HCT116 (cell line): ENCODE data around the gene KIF26B. TPM values are rescaled to one million over a fixed set of nuclear protein-coding genes. Genes with fewer than 3 reads are reported as not detected.

Source experiments
- ATAC-seq: fragments of 200-7000 bp; cut with Tn5 transposase; 2 replicates; pipeline ENCODE4 v1.9.1; 2020; ENCODE audit warnings: mild to moderate bottlenecking, moderate library complexity
- BruUV-seq: library from RNA; stranded (reverse); fragments of 400-500 nt; replicated peaks from 2 replicates; lab custom pipeline; 2021; lab: Mats Ljungman, UMichigan
- CTCF ChIA-PET: fragments of 300-600 bp; sonication (Branson Sonifier 250); formaldehyde crosslinking; loops from one replicate; lab custom pipeline; 2021; ENCODE audit warnings: antibody characterized with exemption; lab: Charles Lee
- POLR2A ChIA-PET: fragments of 300-600, 350-600 bp; sonication (Branson Sonifier 250); formaldehyde crosslinking; loops from one replicate; lab custom pipeline; 2021; ENCODE audit warnings: antibody characterized with exemption; lab: Charles Lee
- RAD21 ChIA-PET, 2 experiments: fragments of 300-600 bp; sonication (Branson Sonifier 250); formaldehyde crosslinking; loops; one replicate each; lab custom pipeline; 2023; ENCODE audit warnings: low total read pairs in 2 of 2; ENCODE audit not compliant: uncharacterized antibody in 2 of 2, unreplicated experiment in 2 of 2, low non-redundant PET in 1 of 2; lab: Charles Lee
- DNase-seq: peaks from one replicate; pipeline ENCODE4 v3.0.0-alpha.2; 2010; ENCODE audit warnings: low read depth, low spot score
- H2AFZ ChIP-seq: fragments of 200-600 bp; shearing (Covaris generic), sonication (generic); 2 replicates; pipeline ENCODE4 v1.6.1; 2017; ENCODE audit warnings: low read depth, mixed run types, mixed read lengths, antibody characterized with exemption, low read length; ENCODE audit not compliant: poor library complexity, severe bottlenecking
- H3K27ac ChIP-seq: 2 replicates; pipeline ENCODE4 v1.5.1; 2012; ENCODE audit warnings: low read depth, low read length
- H3K27me3 ChIP-seq: fragments of 200-600 bp; sonication (generic); 2 replicates; pipeline ENCODE4 v1.6.1; 2016; ENCODE audit warnings: mixed run types, low read length, mixed read lengths; ENCODE audit not compliant: insufficient read depth
- H3K36me3 ChIP-seq, 2 experiments: fragments of 200-500 bp in 1 of 2; fragments of 200-600 bp in 1 of 2; sonication (Bioruptor generic) in 1 of 2; sonication (generic) in 1 of 2; 2 replicates each; pipeline versions ENCODE4 v1.5.1 to v1.6.1; 2014 to 2016; ENCODE audit warnings: low read length in 2 of 2, inconsistent platforms in 1 of 2, mixed read lengths in 1 of 2, mixed run types in 1 of 2; ENCODE audit not compliant: insufficient read depth in 2 of 2, control insufficient read depth in 1 of 2
- H3K4me1 ChIP-seq, 2 experiments: fragments of 200-600 bp in 1 of 2; sonication (generic) in 1 of 2; 2 replicates each; pipeline versions ENCODE4 v1.5.1 to v1.6.1; 2012 to 2017; ENCODE audit warnings: low read length in 2 of 2, inconsistent platforms in 1 of 2, mild to moderate bottlenecking in 1 of 2, mixed read lengths in 1 of 2, mixed run types in 1 of 2, moderate library complexity in 1 of 2; ENCODE audit not compliant: insufficient read depth in 2 of 2, control insufficient read depth in 1 of 2
- H3K4me2 ChIP-seq: fragments of 200-600 bp; sonication (generic); 2 replicates; pipeline ENCODE4 v1.6.1; 2017; ENCODE audit warnings: mixed run types, low read length, mixed read lengths
- H3K4me3 ChIP-seq, 2 experiments: fragments of 200-600 bp in 1 of 2; sonication (generic) in 1 of 2; replicated peaks in 1 of 2; 2 replicates each; pipeline ENCODE4 v1.5.1; 2011 to 2016; ENCODE audit warnings: low read length in 2 of 2, control low read depth in 1 of 2, low read depth in 1 of 2, mild to moderate bottlenecking in 1 of 2, mixed read lengths in 1 of 2, mixed run types in 1 of 2
- H3K79me2 ChIP-seq: fragments of 200-600 bp; sonication (generic); 2 replicates; pipeline ENCODE4 v1.6.1; 2017; ENCODE audit warnings: mild to moderate bottlenecking, mixed run types, low read length, moderate library complexity, mixed read lengths; ENCODE audit not compliant: insufficient read depth
- H3K9ac ChIP-seq: fragments of 200-600 bp; sonication (generic); 2 replicates; pipeline ENCODE4 v1.6.1; 2016; ENCODE audit warnings: low read length, mixed read lengths
- H3K9me2 ChIP-seq: fragments of 200-600 bp; sonication (generic), shearing (Covaris generic); 2 replicates; pipeline ENCODE4 v1.6.1; 2017; ENCODE audit warnings: mixed run types, mild to moderate bottlenecking, moderate library complexity; ENCODE audit not compliant: insufficient read depth
- H3K9me3 ChIP-seq, 2 experiments: fragments of 200-500 bp in 1 of 2; fragments of 200-600 bp in 1 of 2; sonication (Bioruptor generic) in 1 of 2; sonication (generic) in 1 of 2; 2 replicates each; pipeline ENCODE4 v1.6.1; 2014 to 2017; ENCODE audit warnings: low read length in 2 of 2, mixed read lengths in 2 of 2, inconsistent platforms in 1 of 2, low read depth in 1 of 2, mild to moderate bottlenecking in 1 of 2, mixed run types in 1 of 2, moderate library complexity in 1 of 2; ENCODE audit not compliant: control insufficient read depth in 1 of 2, insufficient read depth in 1 of 2
- H4K20me1 ChIP-seq: fragments of 200-600 bp; sonication (generic), shearing (Covaris generic); 2 replicates; pipeline ENCODE4 v1.6.1; 2017; ENCODE audit warnings: mixed run types, mild to moderate bottlenecking, moderate library complexity; ENCODE audit not compliant: insufficient read depth
- CEBPB ChIP-seq: IDR thresholded peaks from 2 replicates; pipeline ENCODE4 v1.6.1; 2012; ENCODE audit warnings: low read depth
- EGR1 ChIP-seq: IDR thresholded peaks from 2 replicates; pipeline ENCODE4 v1.6.1; 2012; ENCODE audit warnings: low read depth
- EZH2phosphoT487 ChIP-seq: fragments of 200-600 bp; IDR thresholded peaks from 2 replicates; pipeline ENCODE4 v1.6.1; 2018; ENCODE audit warnings: antibody characterized with exemption, borderline replicate concordance
- JUND ChIP-seq: IDR thresholded peaks from 2 replicates; pipeline ENCODE4 v1.6.1; 2012
- POLR2A ChIP-seq: IDR thresholded peaks from 2 replicates; pipeline ENCODE4 v1.7.0; 2011; ENCODE audit warnings: borderline replicate concordance; ENCODE audit not compliant: insufficient read depth, insufficient read length; ENCODE audit errors: extremely low read depth
- RAD21 ChIP-seq: IDR thresholded peaks from 2 replicates; pipeline ENCODE4 v1.6.1; 2012; ENCODE audit warnings: low read depth, mild to moderate bottlenecking
- SRF ChIP-seq: IDR thresholded peaks from 2 replicates; pipeline ENCODE4 v1.6.1; 2012; ENCODE audit warnings: low read depth
- TCF7L2 ChIP-seq: IDR thresholded peaks from 2 replicates; pipeline ENCODE4 v1.7.0; 2011; ENCODE audit warnings: borderline replicate concordance, inconsistent platforms; ENCODE audit not compliant: insufficient read depth, insufficient read length; ENCODE audit errors: extremely low read depth
- YY1 ChIP-seq: IDR thresholded peaks from 2 replicates; pipeline ENCODE4 v1.6.1; 2011; ENCODE audit warnings: low read length, low read depth, moderate library complexity, mild to moderate bottlenecking; ENCODE audit not compliant: insufficient replicate concordance; ENCODE audit errors: extremely low read depth
- ZFX ChIP-seq: fragments of 450-650 bp; IDR thresholded peaks from 2 replicates; pipeline ENCODE4 v1.6.1; 2017
- intact Hi-C: fragments of 100-400 bp; cut with micrococcal nuclease; formaldehyde crosslinking; loops from 2 replicates; pipeline ENCODE4 v1.10.0; 2022
- total RNA-seq: library from RNA; stranded (reverse); gene quantifications from one replicate; pipeline ENCODE4 v1.2.1, GENCODE V29; 2021; ENCODE audit not compliant: unreplicated experiment
- TF ChIP-seq, protein P1 (sequence below): IDR thresholded peaks from 2 replicates; pipeline ENCODE4 v1.6.1; 2012
- TF ChIP-seq, protein P2 (sequence below): IDR thresholded peaks from 2 replicates; pipeline ENCODE4 v1.6.1; 2012
- TF ChIP-seq, protein P3 (sequence below): IDR thresholded peaks from 2 replicates; pipeline ENCODE4 v1.6.1; 2011; ENCODE audit warnings: mild to moderate bottlenecking, low read length, moderate library complexity; ENCODE audit not compliant: insufficient replicate concordance; ENCODE audit errors: extremely low read depth
- TF ChIP-seq, protein P4 (sequence below), 3 experiments: fragments of 200-600 bp in 1 of 3; sonication (generic) in 1 of 3; IDR thresholded peaks in 2 of 3; conservative IDR thresholded peaks in 1 of 3; 2 replicates each; pipeline ENCODE4 v1.5.1; 2012 to 2017; ENCODE audit warnings: low read depth in 2 of 3, low read length in 2 of 3, antibody characterized with exemption in 1 of 3, borderline replicate concordance in 1 of 3, control low read depth in 1 of 3, mild to moderate bottlenecking in 1 of 3, mixed read lengths in 1 of 3, mixed run types in 1 of 3, moderate library complexity in 1 of 3; ENCODE audit not compliant: insufficient read depth in 1 of 3

The KIF26B gene
- total RNA-seq, 1 experiment from 2014 or later = 0.49 TPM

DNA sequence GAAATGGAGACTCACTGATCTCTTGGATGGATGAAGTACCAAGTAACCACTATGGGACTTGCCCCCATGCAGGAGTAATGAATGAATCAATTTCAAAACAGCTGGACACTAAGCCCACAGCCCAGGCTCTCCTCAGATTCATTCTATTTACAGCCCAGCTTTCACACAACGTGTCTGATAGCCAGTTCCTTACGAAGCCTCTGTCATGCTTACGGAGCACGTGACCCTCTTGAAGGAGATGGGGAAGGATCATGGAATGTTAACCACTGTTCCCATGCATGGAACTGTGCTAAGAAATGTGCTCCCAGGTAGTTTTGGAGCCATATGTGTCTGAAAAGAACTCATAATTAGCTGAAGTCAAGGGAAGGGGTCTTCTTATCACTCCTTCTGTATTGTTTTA is 124.1 kb downstream of the KIF26B start:
- Histone ChIP-seq H3K4me3 (no peak overlapping the region), H3K27me3 (0 out of 2 replicates have a peak, but pooled peaks cover under 1% of the 10 kb centered on the region), H3K4me1 (no peaks in the 10 kb centered on the region), H4K20me1 (no peaks in the 10 kb centered on the region), H2AFZ (no peak overlapping the region), H3K9me3 (no peaks in the 10 kb centered on the region), H3K9me2 (no peaks in the 10 kb centered on the region), H3K79me2 (no peaks in the 10 kb centered on the region), H3K9ac (no peak overlapping the region), H3K27ac (no peak overlapping the region), H3K4me2 (no peak overlapping the region), H3K36me3 (no peaks in the 10 kb centered on the region)
- DNase-seq (no peak), ATAC-seq (no peak)
- BruUV-seq = no TSS peak
- intact Hi-C loops = loop anchor here (10.0 kb wide), 1 partner anchor 204 kb away; no protein-coding TSS in a partner anchor
- RAD21 ChIA-PET = interaction anchor here in 1 of 2 experiments (0.7 kb wide), 1 partner anchor 126 kb away, joined by 3 read pairs; no protein-coding TSS in a partner anchor
- TF ChIP-seq TCF7L2 (no peak), JUND (no peak), CEBPB (no peak), RAD21 (no peak), YY1 (no peak), EGR1 (no peak), SRF (no peak), EZH2phosphoT487 (no peak), POLR2A (no peak), ZFX (no peak)
- TF ChIP-seq, protein P1, sequence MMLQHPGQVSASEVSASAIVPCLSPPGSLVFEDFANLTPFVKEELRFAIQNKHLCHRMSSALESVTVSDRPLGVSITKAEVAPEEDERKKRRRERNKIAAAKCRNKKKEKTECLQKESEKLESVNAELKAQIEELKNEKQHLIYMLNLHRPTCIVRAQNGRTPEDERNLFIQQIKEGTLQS = no peak
- TF ChIP-seq, protein P2, sequence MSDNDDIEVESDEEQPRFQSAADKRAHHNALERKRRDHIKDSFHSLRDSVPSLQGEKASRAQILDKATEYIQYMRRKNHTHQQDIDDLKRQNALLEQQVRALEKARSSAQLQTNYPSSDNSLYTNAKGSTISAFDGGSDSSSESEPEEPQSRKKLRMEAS = no peak
- TF ChIP-seq, protein P3, sequence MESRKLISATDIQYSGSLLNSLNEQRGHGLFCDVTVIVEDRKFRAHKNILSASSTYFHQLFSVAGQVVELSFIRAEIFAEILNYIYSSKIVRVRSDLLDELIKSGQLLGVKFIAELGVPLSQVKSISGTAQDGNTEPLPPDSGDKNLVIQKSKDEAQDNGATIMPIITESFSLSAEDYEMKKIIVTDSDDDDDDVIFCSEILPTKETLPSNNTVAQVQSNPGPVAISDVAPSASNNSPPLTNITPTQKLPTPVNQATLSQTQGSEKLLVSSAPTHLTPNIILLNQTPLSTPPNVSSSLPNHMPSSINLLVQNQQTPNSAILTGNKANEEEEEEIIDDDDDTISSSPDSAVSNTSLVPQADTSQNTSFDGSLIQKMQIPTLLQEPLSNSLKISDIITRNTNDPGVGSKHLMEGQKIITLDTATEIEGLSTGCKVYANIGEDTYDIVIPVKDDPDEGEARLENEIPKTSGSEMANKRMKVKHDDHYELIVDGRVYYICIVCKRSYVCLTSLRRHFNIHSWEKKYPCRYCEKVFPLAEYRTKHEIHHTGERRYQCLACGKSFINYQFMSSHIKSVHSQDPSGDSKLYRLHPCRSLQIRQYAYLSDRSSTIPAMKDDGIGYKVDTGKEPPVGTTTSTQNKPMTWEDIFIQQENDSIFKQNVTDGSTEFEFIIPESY = no peak
- TF ChIP-seq, protein P4, sequence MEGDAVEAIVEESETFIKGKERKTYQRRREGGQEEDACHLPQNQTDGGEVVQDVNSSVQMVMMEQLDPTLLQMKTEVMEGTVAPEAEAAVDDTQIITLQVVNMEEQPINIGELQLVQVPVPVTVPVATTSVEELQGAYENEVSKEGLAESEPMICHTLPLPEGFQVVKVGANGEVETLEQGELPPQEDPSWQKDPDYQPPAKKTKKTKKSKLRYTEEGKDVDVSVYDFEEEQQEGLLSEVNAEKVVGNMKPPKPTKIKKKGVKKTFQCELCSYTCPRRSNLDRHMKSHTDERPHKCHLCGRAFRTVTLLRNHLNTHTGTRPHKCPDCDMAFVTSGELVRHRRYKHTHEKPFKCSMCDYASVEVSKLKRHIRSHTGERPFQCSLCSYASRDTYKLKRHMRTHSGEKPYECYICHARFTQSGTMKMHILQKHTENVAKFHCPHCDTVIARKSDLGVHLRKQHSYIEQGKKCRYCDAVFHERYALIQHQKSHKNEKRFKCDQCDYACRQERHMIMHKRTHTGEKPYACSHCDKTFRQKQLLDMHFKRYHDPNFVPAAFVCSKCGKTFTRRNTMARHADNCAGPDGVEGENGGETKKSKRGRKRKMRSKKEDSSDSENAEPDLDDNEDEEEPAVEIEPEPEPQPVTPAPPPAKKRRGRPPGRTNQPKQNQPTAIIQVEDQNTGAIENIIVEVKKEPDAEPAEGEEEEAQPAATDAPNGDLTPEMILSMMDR (IDR thresholded peaks at IDR 0.05 in 2 of 3, conservative IDR thresholded peaks at IDR 0.05 in 1 of 3; ENCODE audit: borderline replicate concordance in 1 of 3, insufficient read depth in 1 of 3, low read depth in 2 of 3, low read length in 2 of 3) = no peak
- POLR2A ChIA-PET = no interaction called here
- CTCF ChIA-PET = interaction anchor here (1.1 kb wide), 1 partner anchor 126 kb away, joined by 3 read pairs; no protein-coding TSS in a partner anchor
